ENCODE results near the gene PRR19.

- TF ChIP-seq, protein P1, sequence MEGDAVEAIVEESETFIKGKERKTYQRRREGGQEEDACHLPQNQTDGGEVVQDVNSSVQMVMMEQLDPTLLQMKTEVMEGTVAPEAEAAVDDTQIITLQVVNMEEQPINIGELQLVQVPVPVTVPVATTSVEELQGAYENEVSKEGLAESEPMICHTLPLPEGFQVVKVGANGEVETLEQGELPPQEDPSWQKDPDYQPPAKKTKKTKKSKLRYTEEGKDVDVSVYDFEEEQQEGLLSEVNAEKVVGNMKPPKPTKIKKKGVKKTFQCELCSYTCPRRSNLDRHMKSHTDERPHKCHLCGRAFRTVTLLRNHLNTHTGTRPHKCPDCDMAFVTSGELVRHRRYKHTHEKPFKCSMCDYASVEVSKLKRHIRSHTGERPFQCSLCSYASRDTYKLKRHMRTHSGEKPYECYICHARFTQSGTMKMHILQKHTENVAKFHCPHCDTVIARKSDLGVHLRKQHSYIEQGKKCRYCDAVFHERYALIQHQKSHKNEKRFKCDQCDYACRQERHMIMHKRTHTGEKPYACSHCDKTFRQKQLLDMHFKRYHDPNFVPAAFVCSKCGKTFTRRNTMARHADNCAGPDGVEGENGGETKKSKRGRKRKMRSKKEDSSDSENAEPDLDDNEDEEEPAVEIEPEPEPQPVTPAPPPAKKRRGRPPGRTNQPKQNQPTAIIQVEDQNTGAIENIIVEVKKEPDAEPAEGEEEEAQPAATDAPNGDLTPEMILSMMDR (IDR thresholded peaks at IDR 0.05; ENCODE audit: insufficient read depth, low read depth, low read length): no peak
- no peak for TF ChIP-seq EZH2 (IDR thresholded peaks at IDR 0.05; ENCODE audit: insufficient read depth, low read length)
Observed at GRCh38 chr19:42254089-42254849, 47.7 kb upstream of the PRR19 start.
